ENCODE data around the gene BSCL2.
"Not testable (repeated sequence)": the region's sequence is repeated elsewhere in the genome, so short reads cannot be mapped to it uniquely, and the experiment has no call there.

BSCL2 gene

GRCh38 chr11:62716816-62717215, 9.6 kb upstream of the BSCL2 start:
- DNase-seq, result no peak

GRCh38 chr11:62716206-62716605, 9.0 kb upstream of the BSCL2 start:
- DNase-seq, result no peak

DNA sequence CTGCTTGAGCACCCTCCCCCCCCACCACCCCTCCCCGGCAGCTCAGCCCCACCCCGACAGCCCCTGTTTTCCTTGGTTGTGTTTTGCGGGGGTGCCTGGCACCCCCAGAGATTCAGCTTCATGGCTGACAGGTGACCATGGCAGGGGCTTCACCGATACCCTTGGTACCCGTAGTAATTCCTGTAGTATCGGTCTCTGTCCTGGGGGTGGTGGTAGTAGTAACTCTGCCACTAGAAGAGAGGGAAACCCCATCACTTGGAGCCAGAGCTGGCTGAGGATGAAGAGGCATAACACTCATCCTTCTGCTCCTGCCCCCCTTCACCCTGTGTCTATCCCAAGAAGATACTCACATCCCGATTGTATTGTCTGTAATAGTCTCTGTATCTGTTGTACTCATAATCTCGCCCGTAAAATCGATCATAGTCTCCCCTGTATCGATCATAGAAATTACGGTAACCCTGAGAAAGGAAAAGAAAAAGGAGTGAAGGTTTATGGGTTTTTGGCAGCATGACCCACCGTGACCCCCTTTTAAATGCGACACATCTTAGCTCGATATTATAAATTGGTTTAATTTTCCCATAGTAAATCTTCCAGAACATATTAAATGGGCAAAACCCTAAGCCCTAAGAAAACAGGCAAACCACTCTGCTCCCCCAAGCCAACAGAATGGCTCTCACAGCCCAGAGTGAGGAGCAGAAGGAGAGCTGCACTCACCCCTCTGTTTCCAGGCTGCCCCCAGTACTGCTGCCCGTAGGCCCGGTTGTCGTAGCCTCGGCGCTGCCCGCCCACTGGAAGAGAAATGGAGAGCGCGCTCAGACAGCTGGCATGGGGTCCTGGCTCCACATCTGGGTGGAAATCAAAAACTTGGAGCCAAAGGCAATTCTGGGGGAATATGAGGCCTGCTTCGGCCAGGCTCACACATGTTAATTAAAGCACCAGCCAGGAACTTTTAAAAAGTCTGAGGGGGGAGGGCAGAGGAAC, 8.2 kb upstream of the BSCL2 start:
- DNase-seq, result no peak

DNA sequence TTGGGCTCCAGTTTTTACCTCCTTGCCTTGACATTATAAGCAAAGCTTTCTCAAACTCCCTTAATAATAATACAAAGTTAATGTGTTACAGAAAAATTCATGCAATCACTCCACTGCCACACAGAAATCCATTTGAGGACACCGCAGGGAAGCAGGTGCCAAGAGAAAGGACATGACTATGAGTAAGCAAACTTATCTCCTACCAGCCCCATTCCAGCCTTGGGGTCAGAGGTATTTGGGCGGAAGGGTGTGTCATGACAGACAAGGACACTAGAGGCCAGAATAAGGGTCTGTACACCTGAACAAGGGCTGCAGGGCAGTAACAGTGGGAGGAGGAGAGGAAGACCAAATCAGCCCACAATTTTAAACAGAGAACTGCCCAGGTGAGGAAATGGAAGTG, 6.1 kb upstream of the BSCL2 start:
- no peak for DNase-seq

GRCh38 chr11:62712861-62713260, 5.6 kb upstream of the BSCL2 start:
- no peak for DNase-seq

DNA sequence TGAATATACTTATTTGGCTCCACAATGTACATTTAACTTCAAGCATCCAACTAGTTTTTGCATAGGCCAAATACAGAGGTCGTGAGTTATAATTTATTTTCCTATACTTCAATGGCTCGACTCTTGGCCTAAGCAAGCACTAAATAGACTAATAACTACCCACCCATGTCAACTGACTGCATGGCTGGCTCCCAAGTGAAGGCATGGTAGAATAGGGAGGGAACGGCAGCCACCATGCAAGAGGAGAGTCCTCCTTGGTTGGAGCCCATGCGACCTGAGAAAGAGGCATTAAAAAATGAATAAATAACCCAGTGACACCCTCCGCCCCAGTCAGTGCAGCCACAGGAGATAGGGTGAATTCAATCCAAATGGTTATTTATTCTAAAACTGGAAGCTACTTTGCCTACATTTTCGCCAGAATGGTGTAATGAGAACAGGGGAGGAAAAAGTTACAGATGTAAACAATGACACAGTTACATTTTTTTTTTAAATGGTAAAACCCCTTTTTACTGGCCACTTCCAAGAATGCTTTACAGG, 5.1 kb upstream of the BSCL2 start:
- DNase-seq, result no peak

DNA sequence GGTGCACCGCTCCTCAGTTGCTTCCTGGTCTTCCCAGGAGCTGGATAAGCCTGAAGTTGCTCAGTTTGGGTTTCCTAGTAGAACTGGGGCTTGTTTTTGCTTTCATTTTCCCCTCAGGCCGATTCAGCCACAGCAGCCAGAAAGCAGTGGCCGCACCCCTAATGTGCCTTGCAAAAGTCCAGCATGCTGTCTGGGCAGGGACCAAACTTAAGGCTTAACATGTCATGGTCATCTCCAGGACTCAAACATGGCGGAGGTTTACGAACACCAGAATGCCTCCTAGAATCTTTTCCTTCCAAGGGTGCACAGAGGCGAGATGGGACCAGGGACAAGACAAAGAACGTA, 2.7 kb upstream of the BSCL2 start:
- no peak for DNase-seq

GRCh38 chr11:62709247-62710000, 2.2 kb upstream of the BSCL2 start:
- peak; percentile 86 for DNase-seq

GRCh38 chr11:62708793-62709192, 1.6 kb upstream of the BSCL2 start:
- DNase-seq, result peak; percentile 52

- DNase-seq, result no peak
These were observed 1.2 kb upstream of the BSCL2 start for GRCh38 chr11:62708392-62708791.

DNA sequence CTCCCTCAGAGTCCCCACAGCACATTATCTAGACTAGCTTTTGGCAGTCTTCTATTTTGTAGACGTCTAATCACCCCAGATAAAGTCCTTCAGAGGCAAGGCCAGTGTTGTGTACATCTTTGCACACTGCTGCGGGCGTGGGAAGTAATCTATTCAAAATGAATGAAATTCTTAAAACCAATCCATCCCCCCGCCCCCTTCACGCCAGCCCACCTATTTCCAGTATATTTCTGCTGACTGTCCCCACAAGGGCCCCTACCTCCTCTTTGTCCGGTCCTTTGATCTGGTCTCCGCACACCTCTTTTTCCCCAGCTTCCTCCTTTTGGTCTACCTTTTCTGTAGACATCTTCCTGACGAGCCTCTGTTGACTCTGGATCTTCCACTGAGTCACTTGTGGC, 375 bp downstream of the BSCL2 start:
- DNase-seq, result no peak

DNA sequence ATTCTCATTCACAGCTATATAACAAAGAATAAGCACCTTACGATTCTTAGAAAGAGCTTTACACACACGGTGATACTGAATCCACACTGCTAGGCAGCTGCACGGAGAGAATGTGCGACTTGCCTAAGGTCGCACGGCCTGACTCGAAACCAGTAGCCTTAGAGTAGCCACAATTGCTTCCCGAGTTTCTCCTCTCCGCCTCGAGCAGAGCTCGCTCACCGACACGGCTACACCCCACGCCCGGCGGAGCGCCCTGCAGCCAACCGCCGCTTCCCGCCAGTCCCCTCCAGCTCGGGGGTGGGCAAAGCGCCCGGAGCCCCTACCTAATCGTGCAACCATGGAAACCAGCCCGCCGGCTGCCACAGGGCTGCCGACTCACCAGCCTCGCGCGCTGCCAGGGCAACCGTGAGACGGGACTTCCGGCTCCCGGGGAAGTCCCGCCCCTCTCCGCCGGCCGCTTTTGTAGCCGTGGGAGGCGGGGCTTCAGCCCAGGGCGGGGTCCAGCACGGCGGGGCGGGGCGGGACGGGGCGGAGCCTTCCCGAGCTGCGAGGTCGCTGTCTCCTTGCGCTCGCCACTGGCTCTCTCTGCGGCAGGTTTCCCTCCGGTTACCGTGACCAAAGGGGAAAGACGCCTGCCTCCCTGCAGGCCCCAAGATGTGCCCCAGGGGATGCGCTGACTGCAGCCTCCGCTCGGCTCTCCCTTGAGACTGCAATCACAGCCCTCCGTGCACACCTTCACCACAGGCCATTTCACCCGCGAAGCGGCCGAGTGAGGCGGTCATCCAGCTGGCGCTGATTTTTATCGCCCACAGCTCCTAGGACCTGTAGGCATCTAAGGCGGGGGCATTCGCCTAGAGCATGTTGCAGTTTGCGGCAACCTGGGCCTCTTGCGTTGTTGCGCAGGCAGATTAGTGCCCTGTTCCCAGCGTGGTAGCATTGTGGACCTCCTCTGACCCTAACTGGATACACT, 1.1 kb downstream of the BSCL2 start:
- peak; percentile 91 for DNase-seq

- no peak for DNase-seq
These were observed 1.8 kb downstream of the BSCL2 start for GRCh38 chr11:62705413-62705812.

- not testable (repeated sequence) for DNase-seq
These were observed 3.3 kb downstream of the BSCL2 start for GRCh38 chr11:62703921-62704320.

DNA sequence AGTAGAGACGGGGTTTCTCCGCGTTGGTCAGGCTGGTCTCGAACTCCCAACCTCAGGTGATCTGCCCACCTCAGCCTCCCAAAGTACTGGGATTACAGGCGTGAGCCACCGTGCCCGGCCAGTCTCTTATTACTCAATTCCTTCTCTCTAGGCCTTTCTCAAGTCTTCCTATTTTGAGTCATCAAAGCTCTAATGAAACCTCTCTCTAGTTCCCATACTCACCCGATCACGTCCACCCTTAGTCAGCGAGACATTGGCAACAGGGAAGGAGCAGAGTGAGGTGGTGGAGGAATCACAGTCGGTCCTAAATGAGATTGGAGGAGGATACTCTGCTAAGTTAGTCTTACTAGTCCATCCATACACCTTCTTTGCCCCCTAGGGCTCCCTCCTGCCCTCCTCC, 5.0 kb downstream of the BSCL2 start:
- DNase-seq, result no peak

DNA sequence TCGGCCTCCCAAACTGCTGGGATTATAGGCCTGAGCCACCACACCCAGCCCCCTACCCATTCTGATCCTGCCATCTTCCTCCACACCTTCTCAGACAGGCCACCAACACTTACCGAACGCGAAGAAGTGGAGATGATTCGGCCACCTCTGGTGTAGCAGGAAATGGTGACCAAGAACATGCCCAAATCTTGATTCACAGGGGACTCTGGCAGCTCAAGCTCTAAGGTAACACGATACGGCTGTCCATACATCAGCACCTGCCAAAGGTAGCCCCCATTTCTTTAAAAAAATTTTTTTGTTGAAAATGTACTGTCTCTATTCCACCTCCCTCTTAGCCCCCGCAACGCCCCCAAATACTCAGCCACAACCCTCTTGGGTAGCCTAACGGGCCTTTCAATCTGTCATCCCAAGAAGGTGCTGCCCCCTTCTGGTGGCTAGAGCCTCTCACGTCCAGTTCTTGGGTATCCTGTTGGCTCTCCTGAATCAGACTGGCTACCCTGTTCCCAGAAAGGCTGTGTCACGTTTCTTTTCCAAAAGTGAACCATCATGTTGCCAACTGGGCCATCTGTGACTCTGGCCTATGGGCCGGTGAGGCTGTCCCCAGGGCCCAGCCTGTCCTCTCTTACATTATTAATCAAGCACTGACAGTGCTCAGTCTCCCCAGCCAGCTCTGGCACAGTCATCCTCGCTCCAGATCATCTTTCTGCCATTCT, 12.6 kb downstream of the BSCL2 start:
- DNase-seq, result peak; percentile 72

GRCh38 chr11:62693624-62694023, 13.6 kb downstream of the BSCL2 start:
- not testable (repeated sequence) for DNase-seq

- no peak for DNase-seq
These were observed 17.6 kb downstream of the BSCL2 start, which contains the start of gene LRRN4CL for GRCh38 chr11:62689421-62690183. Gene LRRN4CL (minus strand): TSS chr11:62689530. CDS start chr11:62688508, 1,022 bp downstream.

GRCh38 chr11:62688491-62688890, 18.7 kb downstream of the BSCL2 start:
- DNase-seq, result no peak

- no peak for DNase-seq
These were observed 19.5 kb downstream of the BSCL2 start for GRCh38 chr11:62687508-62688396.

All from activated CD4-positive, CD25-positive, alpha-beta regulatory T cell treated with anti-CD3 and anti-CD28 coated beads, Interleukin-2, amount 50 U/mL, for 72 hours (primary cell).